HepG2 (cell line): ENCODE results near the gene NAT9. TPM values are rescaled to one million over a fixed set of nuclear protein-coding genes. Genes with fewer than 3 reads are reported as not detected.

Experiments used
- ATAC-seq: fragments of 200-7000 bp; cut with Tn5 transposase; 3 replicates; pipeline ENCODE4 v1.9.1; 2020; ENCODE audit warnings: mild to moderate bottlenecking, moderate library complexity
- BruUV-seq: library from RNA; stranded (reverse); fragments of 400-500 nt; replicated peaks from 2 replicates; lab custom pipeline; 2021; lab: Mats Ljungman, UMichigan
- CTCF ChIA-PET: fragments of 300-600 bp; formaldehyde crosslinking; extraction: SDS; loops from one replicate; lab custom pipeline; 2021; ENCODE audit warnings: low total read pairs, inconsistent platforms, low intra/inter-chr PET ratio; lab: Yijun Ruan, JAX
- POLR2A ChIA-PET: fragments of 350-600 bp; sonication (Branson Sonifier 250); formaldehyde crosslinking; loops from one replicate; lab custom pipeline; 2020; ENCODE audit warnings: antibody characterized with exemption, inconsistent platforms; lab: Yijun Ruan, JAX
- DNase-seq: peaks from one replicate; pipeline ENCODE4 v3.0.0-alpha.2; 2015; ENCODE audit warnings: low spot score
- FAIRE-seq: peaks from 3 replicates; lab custom pipeline; 2011; peaks lifted over from hg19 to GRCh38; lab: Jason Lieb, UNC
- H2AFZ ChIP-seq: one replicate; pipeline ENCODE4 v1.6.1; 2011; ENCODE audit warnings: low read length, inconsistent platforms
- H3K27ac ChIP-seq: fragments of 300-600 bp; 3 replicates; pipeline ENCODE4 v1.8.0; 2011; ENCODE audit warnings: mixed run types, mild to moderate bottlenecking, mixed read lengths, low read length, inconsistent platforms; ENCODE audit not compliant: insufficient read depth; ENCODE audit errors: extremely low read length
- H3K27me3 ChIP-seq, 2 experiments: fragments of 200-600 bp in 1 of 2; 2 replicates in 1 of 2; 3 replicates in 1 of 2; pipeline versions ENCODE4 v1.6.0 to v1.8.0; 2011; ENCODE audit warnings: low read length in 2 of 2, mild to moderate bottlenecking in 2 of 2, moderate library complexity in 2 of 2, inconsistent platforms in 1 of 2; ENCODE audit not compliant: insufficient read depth in 2 of 2, control insufficient read depth in 1 of 2
- H3K36me3 ChIP-seq, 2 experiments: fragments of 200-600 bp in 1 of 2; replicated peaks in 1 of 2; 2 replicates in 1 of 2; 3 replicates in 1 of 2; pipeline versions ENCODE4 v1.5.1 to v1.8.0; 2011; ENCODE audit warnings: low read length in 2 of 2, inconsistent platforms in 1 of 2; ENCODE audit not compliant: insufficient read depth in 2 of 2, control insufficient read depth in 1 of 2
- H3K4me1 ChIP-seq: 2 replicates; pipeline ENCODE4 v1.5.1; 2012; ENCODE audit warnings: low read length, inconsistent platforms; ENCODE audit not compliant: insufficient read depth
- H3K4me2 ChIP-seq: 2 replicates; pipeline ENCODE4 v1.6.0; 2011; ENCODE audit warnings: low read depth, low read length, inconsistent platforms
- H3K4me3 ChIP-seq, 3 experiments: fragments of 200-600 bp in 1 of 3; sonication (generic), shearing (Covaris generic) in 1 of 3; replicated peaks in 1 of 3; 2 replicates each; pipeline ENCODE4 v1.5.1; 2011 to 2016; ENCODE audit warnings: low read length in 3 of 3, inconsistent platforms in 2 of 3, low read depth in 2 of 3, mild to moderate bottlenecking in 2 of 3, control low read depth in 1 of 3, mixed read lengths in 1 of 3; ENCODE audit not compliant: insufficient read depth in 1 of 3
- H3K79me2 ChIP-seq: one replicate; pipeline ENCODE4 v1.6.1; 2011; ENCODE audit warnings: low read length, inconsistent platforms; ENCODE audit not compliant: insufficient read depth
- H3K9ac ChIP-seq: 2 replicates; pipeline ENCODE4 v1.6.0; 2011; ENCODE audit warnings: mild to moderate bottlenecking, low read depth, low read length, inconsistent platforms; ENCODE audit not compliant: insufficient read depth
- H3K9me3 ChIP-seq: 2 replicates; pipeline ENCODE4 v1.5.1; 2012; ENCODE audit warnings: mild to moderate bottlenecking, low read length
- H4K20me1 ChIP-seq: 2 replicates; pipeline ENCODE4 v1.6.0; 2011; ENCODE audit warnings: inconsistent platforms, mild to moderate bottlenecking, low read length, moderate library complexity; ENCODE audit not compliant: insufficient read depth
- RXRB ChIP-seq: IDR thresholded peaks from 2 replicates; pipeline ENCODE4 v1.6.1; 2016; ENCODE audit warnings: borderline replicate concordance, missing genetic modification reagents, missing compliant biosample characterization
- ZBTB20 ChIP-seq: sonication (generic); formaldehyde crosslinking; IDR thresholded peaks from 2 replicates; pipeline ENCODE4 v1.8.1; 2023; ENCODE audit warnings: missing genetic modification reagents, low read depth, mild to moderate bottlenecking, borderline replicate concordance
- ZNF263 ChIP-seq: sonication (generic); formaldehyde crosslinking; IDR thresholded peaks from 2 replicates; pipeline ENCODE4 v1.4.0; 2020; ENCODE audit warnings: missing genetic modification reagents
- ZNF296 ChIP-seq: sonication (generic); formaldehyde crosslinking; conservative IDR thresholded peaks from 2 replicates; pipeline ENCODE4 v1.5.0; 2020; ENCODE audit warnings: mild to moderate bottlenecking, missing genetic modification reagents
- ZNF343 ChIP-seq: sonication (generic); formaldehyde crosslinking; IDR thresholded peaks from 2 replicates; pipeline ENCODE4 v1.4.0; 2020; ENCODE audit warnings: mild to moderate bottlenecking, missing genetic modification reagents
- ZNF432 ChIP-seq: sonication (generic); formaldehyde crosslinking; IDR thresholded peaks from 2 replicates; pipeline ENCODE4 v1.5.0; 2020; ENCODE audit warnings: missing genetic modification reagents, mild to moderate bottlenecking, borderline replicate concordance
- ZNF460 ChIP-seq: sonication (generic); formaldehyde crosslinking; IDR thresholded peaks from 2 replicates; pipeline ENCODE4 v1.5.1; 2020; ENCODE audit warnings: missing genetic modification reagents, mild to moderate bottlenecking, borderline replicate concordance
- ZNF788 ChIP-seq: sonication (generic); formaldehyde crosslinking; IDR thresholded peaks from 2 replicates; pipeline ENCODE4 v1.5.0; 2020; ENCODE audit warnings: mild to moderate bottlenecking, missing genetic modification reagents, borderline replicate concordance
- WGBS: methylation state at CpG from one replicate; pipeline ENCODE4 v1.1.6; 2017; ENCODE audit warnings: low lambda C conversion rate; 5-methylcytosine and 5-hydroxymethylcytosine counted together
- in situ Hi-C: cut with HindIII; loops from 2 replicates; pipeline ENCODE4 v1.10.0; 2017; ENCODE audit warnings: low pct_unique_long_range_greater_than_20kb; ENCODE audit not compliant: extremely low pct_ligation_motif_present
- intact Hi-C: fragments of 100-400 bp; cut with micrococcal nuclease; formaldehyde crosslinking; loops from one replicate; pipeline ENCODE4 v1.10.0; 2022; ENCODE audit not compliant: unreplicated experiment
- polyA plus RNA-seq, 8 experiments: library from polyadenylated mRNA; depleted of rRNA in 3 of 8; stranded (reverse) in 7 of 8; unstranded in 1 of 8; fragments of >200 nt; fragmentation: Illumina TruSeq in 4 of 8; extraction: Trizol in 4 of 8; gene quantifications; 2 replicates each; pipeline versions ENCODE4 v1.2.1 to v1.2.3, GENCODE V29; 2011 to 2016; ENCODE audit warnings: low read depth in 4 of 8, missing spikeins in 1 of 8, mixed read lengths in 1 of 8; ENCODE audit not compliant: insufficient read depth in 1 of 8
- total RNA-seq, 5 experiments: library from RNA; depleted of rRNA; stranded (reverse); fragments of >200 nt; fragmentation: Illumina TruSeq; extraction: Trizol; gene quantifications; 2 replicates each; pipeline ENCODE4 v1.2.3, GENCODE V29; 2016; ENCODE audit warnings: low read depth in 1 of 5
- TF ChIP-seq, protein P1 (sequence below): sonication (generic); formaldehyde crosslinking; IDR thresholded peaks from 2 replicates; pipeline ENCODE4 v1.9.0; 2021; ENCODE audit warnings: missing genetic modification reagents, borderline replicate concordance
- TF ChIP-seq, protein P2 (sequence below): sonication (generic); IDR thresholded peaks from 2 replicates; pipeline ENCODE4 v1.6.1; 2016; ENCODE audit warnings: low read depth, borderline replicate concordance
- TF ChIP-seq, protein P3 (sequence below): sonication (generic); formaldehyde crosslinking; IDR thresholded peaks from 2 replicates; pipeline ENCODE4 v1.4.0; 2020; ENCODE audit warnings: low read depth, missing genetic modification reagents
- TF ChIP-seq, protein P4 (sequence below): sonication (generic); formaldehyde crosslinking; IDR thresholded peaks from 2 replicates; pipeline ENCODE4 v1.4.0; 2020; ENCODE audit warnings: missing genetic modification reagents, mild to moderate bottlenecking, borderline replicate concordance

The NAT9 gene
- total and polyA plus RNA-seq, 2 of the 13 experiments (the other 11 are each of a cell fraction or from before 2014, with no cell fraction given), result 39.7 to 44.2 TPM

DNA sequence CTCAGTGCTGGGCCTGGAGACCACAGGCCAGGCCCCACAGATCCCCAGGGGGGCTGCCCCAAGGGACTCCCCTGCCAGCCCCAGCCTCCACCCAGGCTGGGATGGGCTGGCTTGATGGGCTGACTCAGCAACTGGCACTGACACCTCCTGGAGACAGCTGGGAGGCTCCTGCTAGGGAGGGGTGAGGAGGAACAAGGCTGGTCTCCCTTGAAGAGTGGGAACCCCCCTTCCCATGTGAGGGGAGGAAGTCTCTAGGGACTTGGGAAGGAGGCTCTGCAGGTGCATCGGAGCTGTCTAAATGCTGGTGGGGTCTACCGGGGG, 17.3 kb downstream of the NAT9 start:
- Histone ChIP-seq H4K20me1 (peaks cover 82% of the 10 kb centered on the region), H3K27me3 (no peaks in the 10 kb centered on the region), H2AFZ (no peak overlapping the region), H3K79me2 (peaks cover 95% of the 10 kb centered on the region), H3K36me3 (peaks cover 31 to 44% of the 10 kb centered on the region in 2 experiments), H3K9ac (no peak overlapping the region), H3K4me3 (peak overlapping the region in 1 of 3 experiments; percentile 49; a peak in 1 of 6 replicates), H3K4me1 (peaks cover 99% of the 10 kb centered on the region), H3K4me2 (peak overlapping the region; percentile 92), H3K27ac (peak overlapping the region; percentile 64), H3K9me3 (no peaks in the 10 kb centered on the region)
- ChIA-PET CTCF (no interaction called here), POLR2A (interaction anchor here (7.7 to 29.3 kb wide), 3 partner anchors 4 to 21 kb away, joined by 68 to 1459 read pairs (median 1459); partner anchors contain the start of genes NAT9, NHERF1 and RAB37)
- intact Hi-C loops (no loop called here), in situ Hi-C loops (loop anchor here (10.0 kb wide), 1 partner anchor 324 kb away; the partner anchor contains the start of gene GPRC5C)
- FAIRE-seq, result no peak
- DNase-seq, result no peak
- WGBS, result 93% methylated on average over 2 of the region's 2 CpGs
- ATAC-seq, result no peak
- no TSS peak for BruUV-seq
- TF ChIP-seq ZNF432 (CRISPR knock-in tag), result no peak
- TF ChIP-seq, protein P1, sequence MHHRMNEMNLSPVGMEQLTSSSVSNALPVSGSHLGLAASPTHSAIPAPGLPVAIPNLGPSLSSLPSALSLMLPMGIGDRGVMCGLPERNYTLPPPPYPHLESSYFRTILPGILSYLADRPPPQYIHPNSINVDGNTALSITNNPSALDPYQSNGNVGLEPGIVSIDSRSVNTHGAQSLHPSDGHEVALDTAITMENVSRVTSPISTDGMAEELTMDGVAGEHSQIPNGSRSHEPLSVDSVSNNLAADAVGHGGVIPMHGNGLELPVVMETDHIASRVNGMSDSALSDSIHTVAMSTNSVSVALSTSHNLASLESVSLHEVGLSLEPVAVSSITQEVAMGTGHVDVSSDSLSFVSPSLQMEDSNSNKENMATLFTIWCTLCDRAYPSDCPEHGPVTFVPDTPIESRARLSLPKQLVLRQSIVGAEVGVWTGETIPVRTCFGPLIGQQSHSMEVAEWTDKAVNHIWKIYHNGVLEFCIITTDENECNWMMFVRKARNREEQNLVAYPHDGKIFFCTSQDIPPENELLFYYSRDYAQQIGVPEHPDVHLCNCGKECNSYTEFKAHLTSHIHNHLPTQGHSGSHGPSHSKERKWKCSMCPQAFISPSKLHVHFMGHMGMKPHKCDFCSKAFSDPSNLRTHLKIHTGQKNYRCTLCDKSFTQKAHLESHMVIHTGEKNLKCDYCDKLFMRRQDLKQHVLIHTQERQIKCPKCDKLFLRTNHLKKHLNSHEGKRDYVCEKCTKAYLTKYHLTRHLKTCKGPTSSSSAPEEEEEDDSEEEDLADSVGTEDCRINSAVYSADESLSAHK, result no peak
- TF ChIP-seq ZNF343 (CRISPR knock-in tag), result no peak
- no peak for TF ChIP-seq ZBTB20 (CRISPR knock-in tag)
- TF ChIP-seq, protein P2, sequence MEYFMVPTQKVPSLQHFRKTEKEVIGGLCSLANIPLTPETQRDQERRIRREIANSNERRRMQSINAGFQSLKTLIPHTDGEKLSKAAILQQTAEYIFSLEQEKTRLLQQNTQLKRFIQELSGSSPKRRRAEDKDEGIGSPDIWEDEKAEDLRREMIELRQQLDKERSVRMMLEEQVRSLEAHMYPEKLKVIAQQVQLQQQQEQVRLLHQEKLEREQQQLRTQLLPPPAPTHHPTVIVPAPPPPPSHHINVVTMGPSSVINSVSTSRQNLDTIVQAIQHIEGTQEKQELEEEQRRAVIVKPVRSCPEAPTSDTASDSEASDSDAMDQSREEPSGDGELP, result peak; percentile 38; the same call in 1 of the 2 replicates
- TF ChIP-seq, protein P3, sequence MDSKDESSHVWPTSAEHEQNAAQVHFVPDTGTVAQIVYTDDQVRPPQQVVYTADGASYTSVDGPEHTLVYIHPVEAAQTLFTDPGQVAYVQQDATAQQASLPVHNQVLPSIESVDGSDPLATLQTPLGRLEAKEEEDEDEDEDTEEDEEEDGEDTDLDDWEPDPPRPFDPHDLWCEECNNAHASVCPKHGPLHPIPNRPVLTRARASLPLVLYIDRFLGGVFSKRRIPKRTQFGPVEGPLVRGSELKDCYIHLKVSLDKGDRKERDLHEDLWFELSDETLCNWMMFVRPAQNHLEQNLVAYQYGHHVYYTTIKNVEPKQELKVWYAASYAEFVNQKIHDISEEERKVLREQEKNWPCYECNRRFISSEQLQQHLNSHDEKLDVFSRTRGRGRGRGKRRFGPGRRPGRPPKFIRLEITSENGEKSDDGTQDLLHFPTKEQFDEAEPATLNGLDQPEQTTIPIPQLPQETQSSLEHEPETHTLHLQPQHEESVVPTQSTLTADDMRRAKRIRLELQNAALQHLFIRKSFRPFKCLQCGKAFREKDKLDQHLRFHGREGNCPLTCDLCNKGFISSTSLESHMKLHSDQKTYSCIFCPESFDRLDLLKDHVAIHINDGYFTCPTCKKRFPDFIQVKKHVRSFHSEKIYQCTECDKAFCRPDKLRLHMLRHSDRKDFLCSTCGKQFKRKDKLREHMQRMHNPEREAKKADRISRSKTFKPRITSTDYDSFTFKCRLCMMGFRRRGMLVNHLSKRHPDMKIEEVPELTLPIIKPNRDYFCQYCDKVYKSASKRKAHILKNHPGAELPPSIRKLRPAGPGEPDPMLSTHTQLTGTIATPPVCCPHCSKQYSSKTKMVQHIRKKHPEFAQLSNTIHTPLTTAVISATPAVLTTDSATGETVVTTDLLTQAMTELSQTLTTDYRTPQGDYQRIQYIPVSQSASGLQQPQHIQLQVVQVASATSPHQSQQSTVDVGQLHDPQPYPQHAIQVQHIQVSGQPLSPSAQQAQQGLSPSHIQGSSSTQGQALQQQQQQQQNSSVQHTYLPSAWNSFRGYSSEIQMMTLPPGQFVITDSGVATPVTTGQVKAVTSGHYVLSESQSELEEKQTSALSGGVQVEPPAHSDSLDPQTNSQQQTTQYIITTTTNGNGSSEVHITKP, result no peak
- TF ChIP-seq ZNF788 (CRISPR knock-in tag), result no peak
- no peak for TF ChIP-seq ZNF263 (CRISPR knock-in tag)
- TF ChIP-seq ZNF460 (CRISPR knock-in tag), result no peak
- no peak for TF ChIP-seq RXRB (CRISPR knock-in tag)
- TF ChIP-seq, protein P4, sequence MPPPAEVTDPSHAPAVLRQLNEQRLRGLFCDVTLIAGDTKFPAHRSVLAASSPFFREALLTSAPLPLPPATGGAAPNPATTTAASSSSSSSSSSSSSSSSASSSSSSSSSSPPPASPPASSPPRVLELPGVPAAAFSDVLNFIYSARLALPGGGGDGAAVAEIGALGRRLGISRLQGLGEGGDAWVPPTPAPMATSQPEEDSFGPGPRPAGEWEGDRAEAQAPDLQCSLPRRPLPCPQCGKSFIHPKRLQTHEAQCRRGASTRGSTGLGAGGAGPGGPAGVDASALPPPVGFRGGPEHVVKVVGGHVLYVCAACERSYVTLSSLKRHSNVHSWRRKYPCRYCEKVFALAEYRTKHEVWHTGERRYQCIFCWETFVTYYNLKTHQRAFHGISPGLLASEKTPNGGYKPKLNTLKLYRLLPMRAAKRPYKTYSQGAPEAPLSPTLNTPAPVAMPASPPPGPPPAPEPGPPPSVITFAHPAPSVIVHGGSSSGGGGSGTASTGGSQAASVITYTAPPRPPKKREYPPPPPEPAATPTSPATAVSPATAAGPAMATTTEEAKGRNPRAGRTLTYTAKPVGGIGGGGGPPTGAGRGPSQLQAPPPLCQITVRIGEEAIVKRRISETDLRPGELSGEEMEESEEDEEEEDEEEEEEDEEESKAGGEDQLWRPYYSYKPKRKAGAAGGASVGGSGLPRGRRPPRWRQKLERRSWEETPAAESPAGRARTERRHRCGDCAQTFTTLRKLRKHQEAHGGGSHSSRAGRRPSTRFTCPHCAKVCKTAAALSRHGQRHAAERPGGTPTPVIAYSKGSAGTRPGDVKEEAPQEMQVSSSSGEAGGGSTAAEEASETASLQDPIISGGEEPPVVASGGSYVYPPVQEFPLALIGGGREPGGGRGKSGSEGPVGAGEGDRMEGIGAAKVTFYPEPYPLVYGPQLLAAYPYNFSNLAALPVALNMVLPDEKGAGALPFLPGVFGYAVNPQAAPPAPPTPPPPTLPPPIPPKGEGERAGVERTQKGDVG (CRISPR knock-in tag), result no peak
- no peak for TF ChIP-seq ZNF296 (CRISPR knock-in tag)
